Measurements from ENCODE around the gene SSH2.

DNA sequence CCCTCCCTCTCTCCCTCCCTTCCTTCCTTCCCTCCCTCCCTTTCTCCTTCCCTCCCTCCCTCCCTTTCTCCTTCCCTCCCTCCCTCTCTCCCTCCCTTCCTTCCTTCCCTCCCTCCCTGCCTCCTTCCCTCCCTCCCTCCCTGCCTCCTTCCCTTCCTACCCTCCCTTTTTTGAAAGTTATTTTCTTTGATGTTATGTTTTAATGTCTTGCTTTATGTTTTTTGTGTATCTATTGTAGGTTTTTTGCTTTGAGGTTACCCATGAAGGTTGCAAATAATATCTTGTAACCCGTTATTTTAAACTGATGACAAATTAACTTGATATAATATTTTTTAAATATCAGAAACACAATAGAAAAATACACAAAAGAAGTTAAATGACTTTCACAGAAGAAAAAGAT, 96.2 kb downstream of the SSH2 start:
- TF ChIP-seq, protein P1, sequence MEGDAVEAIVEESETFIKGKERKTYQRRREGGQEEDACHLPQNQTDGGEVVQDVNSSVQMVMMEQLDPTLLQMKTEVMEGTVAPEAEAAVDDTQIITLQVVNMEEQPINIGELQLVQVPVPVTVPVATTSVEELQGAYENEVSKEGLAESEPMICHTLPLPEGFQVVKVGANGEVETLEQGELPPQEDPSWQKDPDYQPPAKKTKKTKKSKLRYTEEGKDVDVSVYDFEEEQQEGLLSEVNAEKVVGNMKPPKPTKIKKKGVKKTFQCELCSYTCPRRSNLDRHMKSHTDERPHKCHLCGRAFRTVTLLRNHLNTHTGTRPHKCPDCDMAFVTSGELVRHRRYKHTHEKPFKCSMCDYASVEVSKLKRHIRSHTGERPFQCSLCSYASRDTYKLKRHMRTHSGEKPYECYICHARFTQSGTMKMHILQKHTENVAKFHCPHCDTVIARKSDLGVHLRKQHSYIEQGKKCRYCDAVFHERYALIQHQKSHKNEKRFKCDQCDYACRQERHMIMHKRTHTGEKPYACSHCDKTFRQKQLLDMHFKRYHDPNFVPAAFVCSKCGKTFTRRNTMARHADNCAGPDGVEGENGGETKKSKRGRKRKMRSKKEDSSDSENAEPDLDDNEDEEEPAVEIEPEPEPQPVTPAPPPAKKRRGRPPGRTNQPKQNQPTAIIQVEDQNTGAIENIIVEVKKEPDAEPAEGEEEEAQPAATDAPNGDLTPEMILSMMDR (IDR thresholded peaks at IDR 0.05; ENCODE audit: poor library complexity, severe bottlenecking) = no peak
- TF ChIP-seq EZH2 (IDR thresholded peaks at IDR 0.05; ENCODE audit: borderline replicate concordance, insufficient read depth, low read length, poor library complexity, severe bottlenecking) = no peak
- no peak for TF ChIP-seq EP300 (conservative IDR thresholded peaks at IDR 0.05; ENCODE audit: poor library complexity, severe bottlenecking)
- no peak for TF ChIP-seq POLR2AphosphoS5 (IDR thresholded peaks at IDR 0.05)
- TF ChIP-seq MXI1 (conservative IDR thresholded peaks at IDR 0.05; ENCODE audit: poor library complexity, severe bottlenecking) = no peak
- TF ChIP-seq TAF1 (IDR thresholded peaks at IDR 0.05; ENCODE audit: low read depth) = no peak
- TF ChIP-seq SMC3 (conservative IDR thresholded peaks at IDR 0.05; ENCODE audit: poor library complexity) = no peak
- TF ChIP-seq RAD21 (conservative IDR thresholded peaks at IDR 0.05) = no peak

All from neural cell (in vitro differentiated cells).